Trophoblast cell (in vitro differentiated cells and primary cell): Measurements from ENCODE around the gene FGD2.

Experiments
- DNase-seq, 2 donors: peaks; one replicate each; pipeline ENCODE4 v3.0.0-alpha.2; 2016
- H2AFZ ChIP-seq: 2 replicates; pipeline ENCODE4 v1.6.1; 2013; ENCODE audit warnings: low read length, moderate library complexity, mild to moderate bottlenecking; ENCODE audit not compliant: insufficient read depth, poor library complexity
- H2AK5ac ChIP-seq: 2 replicates; pipeline ENCODE4 v1.6.1; 2013; ENCODE audit warnings: mild to moderate bottlenecking, low read length
- H2BK120ac ChIP-seq: 2 replicates; pipeline ENCODE4 v1.6.1; 2013; ENCODE audit warnings: low read length, mild to moderate bottlenecking, moderate library complexity; ENCODE audit not compliant: insufficient read depth, poor library complexity
- H2BK12ac ChIP-seq: 2 replicates; pipeline ENCODE4 v1.6.1; 2013; ENCODE audit warnings: mild to moderate bottlenecking, low read length, moderate library complexity
- H2BK5ac ChIP-seq: 2 replicates; pipeline ENCODE4 v1.6.1; 2013; ENCODE audit warnings: low read length, low read depth, moderate library complexity, mild to moderate bottlenecking; ENCODE audit not compliant: poor library complexity
- H3K14ac ChIP-seq: 2 replicates; pipeline ENCODE4 v1.6.1; 2013; ENCODE audit warnings: mild to moderate bottlenecking, low read length
- H3K18ac ChIP-seq: 2 replicates; pipeline ENCODE4 v1.6.1; 2013; ENCODE audit warnings: mild to moderate bottlenecking, low read length
- H3K23ac ChIP-seq: 2 replicates; pipeline ENCODE4 v1.6.1; 2013; ENCODE audit warnings: low read length
- H3K27ac ChIP-seq: 2 replicates; pipeline ENCODE4 v1.5.1; 2013; ENCODE audit warnings: low read depth, mild to moderate bottlenecking, inconsistent platforms, low read length, moderate library complexity
- H3K27me3 ChIP-seq: 2 replicates; pipeline ENCODE4 v1.6.1; 2013; ENCODE audit warnings: inconsistent platforms, mild to moderate bottlenecking, low read length, moderate library complexity; ENCODE audit not compliant: insufficient read depth
- H3K36me3 ChIP-seq, 2 experiments: 1 replicate in 1 of 2; 2 replicates in 1 of 2; pipeline ENCODE4 v1.6.1; 2013; ENCODE audit warnings: low read length in 2 of 2, mild to moderate bottlenecking in 2 of 2, moderate library complexity in 1 of 2; ENCODE audit not compliant: insufficient read depth in 2 of 2, control insufficient read depth in 1 of 2
- H3K4ac ChIP-seq: 2 replicates; pipeline ENCODE4 v1.6.1; 2013; ENCODE audit warnings: low read depth, mild to moderate bottlenecking, low read length, moderate library complexity
- H3K4me1 ChIP-seq, 2 experiments: 1 replicate in 1 of 2; 2 replicates in 1 of 2; pipeline ENCODE4 v1.6.1; 2013; ENCODE audit warnings: low read length in 2 of 2, mild to moderate bottlenecking in 2 of 2, moderate library complexity in 1 of 2; ENCODE audit not compliant: insufficient read depth in 2 of 2, control insufficient read depth in 1 of 2
- H3K4me2 ChIP-seq: 2 replicates; pipeline ENCODE4 v1.6.1; 2013; ENCODE audit warnings: inconsistent platforms, mild to moderate bottlenecking, low read length, moderate library complexity
- H3K4me3 ChIP-seq: 2 replicates; pipeline ENCODE4 v1.5.1; 2013; ENCODE audit warnings: mild to moderate bottlenecking, low read depth, low read length, inconsistent platforms
- H3K79me1 ChIP-seq: one replicate; pipeline ENCODE4 v1.6.1; 2013; ENCODE audit warnings: low read length
- H3K79me2 ChIP-seq: 2 replicates; pipeline ENCODE4 v1.6.1; 2013; ENCODE audit warnings: low read length, mild to moderate bottlenecking; ENCODE audit not compliant: control insufficient read depth, insufficient read depth, poor library complexity
- H3K9ac ChIP-seq: 2 replicates; pipeline ENCODE4 v1.6.1; 2013; ENCODE audit warnings: mild to moderate bottlenecking, low read length
- H3K9me3 ChIP-seq: 2 replicates; pipeline ENCODE4 v1.6.1; 2013; ENCODE audit warnings: low read depth, mild to moderate bottlenecking, control low read depth, inconsistent platforms, low read length; ENCODE audit not compliant: insufficient read depth
- H4K12ac ChIP-seq: 2 replicates; pipeline ENCODE4 v1.6.1; 2013; ENCODE audit warnings: low read depth, mild to moderate bottlenecking, low read length, moderate library complexity
- H4K8ac ChIP-seq: 2 replicates; pipeline ENCODE4 v1.6.1; 2013; ENCODE audit warnings: low read depth, mild to moderate bottlenecking, low read length, moderate library complexity
- H4K91ac ChIP-seq: one replicate; pipeline ENCODE4 v1.6.1; 2013; ENCODE audit warnings: low read depth, mild to moderate bottlenecking, low read length, moderate library complexity
- WGBS: extraction: QIAGEN DNeasy Blood & Tissue Kit; methylation state at CpG from one replicate; pipeline ENCODE4 v1.1.7; 2013; ENCODE audit warnings: missing lambda C conversion rate; ENCODE audit not compliant: insufficient read length, insufficient coverage; ENCODE audit errors: extremely low coverage; 5-methylcytosine and 5-hydroxymethylcytosine counted together

FGD2 gene

DNA sequence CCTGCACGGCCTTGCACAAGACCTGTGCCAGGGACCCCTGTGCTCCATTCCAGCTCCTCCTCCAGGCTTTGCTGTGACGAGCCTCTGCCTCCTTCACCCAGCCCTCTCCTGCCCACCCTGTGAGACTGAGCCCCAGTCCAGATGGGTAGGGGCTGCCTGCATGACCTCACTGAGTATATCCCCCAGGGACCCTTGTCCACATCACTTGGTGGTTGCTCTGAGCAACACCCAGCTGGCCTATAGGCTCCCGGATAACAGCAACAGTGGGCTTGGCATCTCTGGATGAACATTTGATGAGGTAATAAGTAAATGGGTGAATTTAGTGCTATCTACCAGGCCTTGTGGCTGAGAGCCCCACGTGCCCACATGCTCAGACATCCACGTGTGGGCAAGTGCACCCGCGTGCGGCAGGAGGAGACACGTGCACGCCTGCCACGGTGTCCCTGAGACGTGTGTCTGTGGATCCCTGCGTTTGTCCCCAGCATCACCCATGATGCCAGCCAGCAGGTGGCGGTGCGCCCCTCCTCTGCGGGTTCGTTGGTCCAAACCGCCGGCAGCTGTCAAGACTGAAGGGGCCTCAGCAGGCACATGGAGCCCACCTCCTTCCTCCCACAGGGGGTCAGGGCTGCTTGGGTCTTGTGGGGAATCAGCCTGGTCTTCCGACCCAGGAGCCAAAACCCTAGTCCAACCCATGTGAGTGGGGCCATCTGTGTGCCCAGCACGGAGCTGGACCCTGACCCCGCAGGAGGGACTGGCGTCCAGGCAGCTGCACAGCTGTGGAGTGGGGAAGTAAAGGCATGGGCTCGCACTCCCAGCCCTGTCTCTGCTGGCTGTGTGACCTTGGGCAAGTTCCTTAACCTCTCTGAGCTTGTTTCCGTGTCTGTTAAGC lies 45.9 kb downstream of the FGD2 start:
- no CpG with 5 or more reads among the region's 25 CpGs for WGBS
- Histone ChIP-seq H3K9me3 (peaks cover 2% of the 10 kb centered on the region), H3K79me2 (no peaks in the 10 kb centered on the region), H3K14ac (no peak overlapping the region), H3K4me2 (no peak overlapping the region), H3K4me3 (peak overlapping the region; percentile 11), H2BK12ac (no peak overlapping the region), H3K27me3 (no peaks in the 10 kb centered on the region), H4K8ac (no peak overlapping the region), H2AFZ (no peak overlapping the region), H4K91ac (no peak overlapping the region), H3K79me1 (no peaks in the 10 kb centered on the region), H3K36me3 (no peaks in the 10 kb centered on the region), H2BK120ac (no peak overlapping the region), H2BK5ac (no peak overlapping the region), H3K4ac (no peak overlapping the region), H3K4me1 (peaks cover 4 to 6% of the 10 kb centered on the region in 2 experiments), H3K18ac (no peak overlapping the region), H3K27ac (no peak overlapping the region), H2AK5ac (no peak overlapping the region), H3K9ac (no peak overlapping the region), H4K12ac (no peak overlapping the region), H3K23ac (no peak overlapping the region)
- peak; percentile 73 to 87 for DNase-seq

DNA sequence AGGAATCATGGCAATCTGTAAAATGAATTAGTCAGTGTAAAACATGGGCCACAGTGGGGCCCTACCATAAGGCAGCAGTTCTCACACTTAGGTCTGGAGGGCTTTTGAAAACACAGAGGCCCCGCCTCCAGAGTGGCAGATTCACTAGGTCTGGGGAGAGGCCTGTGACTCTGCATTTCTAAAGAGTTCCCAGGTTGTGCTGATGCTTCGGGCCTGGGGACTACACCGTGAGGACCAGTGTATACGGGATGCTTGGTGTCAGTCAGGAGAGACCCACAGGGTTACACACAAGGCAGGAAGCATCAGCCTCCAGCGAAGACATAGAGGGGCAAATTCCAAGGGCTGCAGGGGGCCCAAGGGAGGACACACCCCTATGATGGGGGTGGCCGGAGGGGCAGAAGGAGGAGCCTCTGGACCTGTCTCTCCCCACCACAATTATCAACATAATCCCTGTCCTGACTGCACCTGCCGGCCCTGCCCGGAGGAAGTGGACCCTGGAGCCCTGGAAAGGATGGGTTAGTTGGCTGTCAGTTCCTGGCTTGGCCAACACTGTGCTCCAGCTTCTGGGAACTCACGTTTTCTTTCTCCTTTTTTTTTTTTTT lies 46.7 kb downstream of the FGD2 start:
- Histone ChIP-seq H3K27ac (no peak overlapping the region), H3K4me2 (no peak overlapping the region), H3K79me1 (peaks cover 2% of the 10 kb centered on the region), H4K8ac (no peak overlapping the region), H3K27me3 (no peaks in the 10 kb centered on the region), H2BK120ac (no peak overlapping the region), H3K23ac (no peak overlapping the region), H2AFZ (no peak overlapping the region), H4K12ac (no peak overlapping the region), H3K4me1 (peaks cover 4 to 11% of the 10 kb centered on the region in 2 experiments), H2BK12ac (no peak overlapping the region), H3K9me3 (peaks cover 2% of the 10 kb centered on the region), H2AK5ac (no peak overlapping the region), H3K79me2 (no peaks in the 10 kb centered on the region), H3K4ac (no peak overlapping the region), H3K14ac (no peak overlapping the region), H3K36me3 (no peaks in the 10 kb centered on the region), H4K91ac (no peak overlapping the region), H3K9ac (no peak overlapping the region), H3K18ac (no peak overlapping the region), H3K4me3 (no peak overlapping the region), H2BK5ac (no peak overlapping the region)
- no CpG with 5 or more reads among the region's 9 CpGs for WGBS
- no peak for DNase-seq

DNA sequence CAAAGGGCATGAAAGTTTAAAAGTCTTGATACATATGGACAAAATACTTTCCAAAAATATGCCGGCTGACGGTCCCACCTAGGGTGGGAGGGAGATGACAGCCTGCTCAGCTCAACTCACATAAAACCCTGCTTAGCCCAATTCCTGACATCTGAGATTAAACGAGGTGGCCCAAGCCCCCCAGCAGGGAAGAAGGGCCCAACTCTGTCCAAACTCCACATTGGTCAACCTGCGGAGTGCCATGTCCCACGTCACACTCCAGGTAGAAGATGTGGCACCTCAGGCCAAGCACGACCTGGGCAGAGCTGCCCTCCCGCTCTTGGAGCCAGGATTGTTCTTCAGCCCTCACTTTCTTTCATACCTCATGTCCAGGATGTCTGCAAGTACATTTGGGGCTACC lies 48.2 kb downstream of the FGD2 start:
- no peak overlapping the region for H2BK5ac ChIP-seq
- no peaks in the 10 kb centered on the region for H3K27me3 ChIP-seq
- no peak overlapping the region for H3K18ac ChIP-seq
- H2AFZ ChIP-seq, result no peak overlapping the region
- H3K14ac ChIP-seq, result no peak overlapping the region
- H3K23ac ChIP-seq, result no peak overlapping the region
- DNase-seq, result no peak
- no peaks in the 10 kb centered on the region for H3K36me3 ChIP-seq
- no peak overlapping the region for H3K4me2 ChIP-seq
- no peak overlapping the region for H2BK12ac ChIP-seq
- peaks cover 4 to 11% of the 10 kb centered on the region in 2 experiments for H3K4me1 ChIP-seq
- no peak overlapping the region for H4K91ac ChIP-seq
- no peak overlapping the region for H3K4ac ChIP-seq
- no peak overlapping the region for H4K12ac ChIP-seq
- H2AK5ac ChIP-seq, result no peak overlapping the region
- WGBS, result no CpG with 5 or more reads among the region's 7 CpGs
- H3K9ac ChIP-seq, result no peak overlapping the region
- H3K79me2 ChIP-seq, result no peaks in the 10 kb centered on the region
- no peaks in the 10 kb centered on the region for H3K9me3 ChIP-seq
- peaks cover 2% of the 10 kb centered on the region for H3K79me1 ChIP-seq
- H3K27ac ChIP-seq, result no peak overlapping the region
- no peak overlapping the region for H3K4me3 ChIP-seq
- no peak overlapping the region for H4K8ac ChIP-seq
- H2BK120ac ChIP-seq, result no peak overlapping the region

DNA sequence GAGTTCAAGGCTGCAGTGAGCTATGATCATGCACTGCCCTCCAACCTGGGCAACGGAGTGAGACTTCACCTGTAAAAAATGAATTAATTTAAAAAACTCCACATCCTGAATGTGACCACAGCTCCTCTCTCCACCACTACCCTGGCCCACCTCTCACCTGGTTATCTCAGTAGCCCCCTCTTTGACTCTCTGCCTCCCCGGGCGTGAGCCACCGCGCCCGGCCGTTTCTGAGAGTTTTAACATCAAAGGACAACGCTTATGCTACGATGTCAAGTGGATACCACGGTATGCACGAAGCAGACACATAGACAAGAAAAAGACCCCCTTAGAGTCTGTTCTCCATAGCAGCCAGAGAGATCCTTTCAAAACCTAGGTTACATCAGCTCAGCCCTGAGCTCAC lies 48.7 kb downstream of the FGD2 start:
- Histone ChIP-seq H3K27ac (no peak overlapping the region), H2BK120ac (no peak overlapping the region), H3K4me1 (peaks cover 4 to 11% of the 10 kb centered on the region in 2 experiments), H4K91ac (no peak overlapping the region), H3K79me2 (no peaks in the 10 kb centered on the region), H2BK12ac (no peak overlapping the region), H2BK5ac (no peak overlapping the region), H3K9ac (no peak overlapping the region), H3K9me3 (no peaks in the 10 kb centered on the region), H3K18ac (no peak overlapping the region), H2AK5ac (no peak overlapping the region), H3K14ac (no peak overlapping the region), H4K12ac (no peak overlapping the region), H4K8ac (no peak overlapping the region), H2AFZ (no peak overlapping the region), H3K4me2 (no peak overlapping the region), H3K4me3 (no peak overlapping the region), H3K23ac (no peak overlapping the region), H3K4ac (no peak overlapping the region), H3K36me3 (no peaks in the 10 kb centered on the region), H3K79me1 (peaks cover 2% of the 10 kb centered on the region), H3K27me3 (no peaks in the 10 kb centered on the region)
- DNase-seq, result no peak
- no CpG with 5 or more reads among the region's 11 CpGs for WGBS
